ENCODE data around the gene RALGAPA2. TPM values are rescaled to one million over a fixed set of nuclear protein-coding genes. Genes with fewer than 3 reads are reported as not detected.

RALGAPA2 gene
- polyA plus RNA-seq, 5 donors = 24.9 to 47.7 (median 38.6) TPM

DNA sequence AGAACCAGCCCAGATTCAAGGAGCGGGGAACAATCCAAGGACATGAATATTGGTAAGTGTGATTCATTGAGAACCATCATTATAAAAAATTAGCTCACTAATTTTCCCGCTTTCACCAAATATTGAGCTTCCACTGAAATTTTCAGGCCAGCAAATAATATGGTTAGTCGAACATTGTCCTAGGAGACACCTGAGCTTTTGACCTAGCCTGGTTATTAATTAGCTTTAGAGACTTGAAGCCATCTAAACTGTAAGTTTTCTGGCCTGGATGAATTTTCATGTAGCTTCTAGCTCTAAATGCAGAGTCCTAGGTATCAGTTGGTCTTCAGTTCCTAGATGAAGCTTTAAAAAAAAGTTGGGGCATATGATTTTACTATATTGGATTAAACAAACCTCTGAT is 17.1 kb upstream of the RALGAPA2 start:
- no peak for DNase-seq

- no peak for DNase-seq
These were observed 9.0 kb upstream of the RALGAPA2 start for GRCh38 chr20:20721489-20721888.

- DNase-seq = no peak
These were observed 7.7 kb upstream of the RALGAPA2 start for GRCh38 chr20:20720158-20720557.

- no peak for DNase-seq
These were observed 7.0 kb upstream of the RALGAPA2 start for GRCh38 chr20:20719411-20719810.

DNA sequence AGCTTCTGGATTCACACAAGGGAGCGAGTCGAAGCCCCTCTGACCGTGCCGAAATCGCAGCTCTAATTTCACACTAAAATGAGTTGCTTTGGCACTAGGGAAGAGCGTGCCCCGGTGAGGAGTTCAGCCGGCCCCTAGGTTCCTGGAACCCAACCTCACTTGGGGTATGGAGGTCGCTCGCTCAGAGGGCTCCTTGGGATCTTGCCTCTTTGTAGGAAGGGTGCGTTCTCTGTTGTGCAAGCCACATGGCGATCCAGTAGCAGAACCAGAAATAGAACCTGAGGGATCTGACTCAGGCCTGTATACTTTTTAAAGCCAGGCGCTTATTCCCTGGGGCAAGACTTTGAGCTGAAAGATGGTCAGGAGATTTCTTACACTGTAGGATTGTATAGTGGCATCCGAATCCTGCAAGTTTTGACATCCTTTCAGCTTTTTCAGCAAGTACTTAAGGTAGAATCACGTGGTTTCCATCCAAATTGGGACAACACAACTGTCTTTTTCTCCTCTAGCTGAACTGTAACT is 861 bp upstream of the RALGAPA2 start:
- DNase-seq = no peak

GRCh38 chr20:20712004-20712473 is 405 bp downstream of the RALGAPA2 start:
- no peak for DNase-seq

DNA sequence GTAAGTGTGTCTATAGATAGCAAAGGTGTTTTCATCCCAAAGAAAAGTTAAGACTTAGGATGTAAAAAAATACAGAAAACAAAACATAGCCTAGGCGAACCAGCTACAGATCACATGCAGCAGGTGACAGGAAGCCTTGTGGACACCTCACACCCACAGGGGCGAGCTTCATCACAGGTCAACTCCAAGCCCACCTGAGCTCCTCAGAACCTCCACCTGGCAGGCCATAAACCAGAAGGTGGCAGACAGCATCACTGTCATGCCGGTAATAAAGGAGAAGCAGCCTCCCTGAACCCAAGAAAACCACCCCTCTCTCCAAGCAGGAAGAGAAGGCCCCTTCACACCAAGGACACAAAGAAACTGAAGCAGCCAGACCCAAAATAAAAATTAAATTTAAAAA is 1.0 kb downstream of the RALGAPA2 start:
- no peak for DNase-seq

GRCh38 chr20:20710443-20711315 is 1.8 kb downstream of the RALGAPA2 start:
- DNase-seq = peak; percentile 58

- no peak for DNase-seq
These were observed 2.6 kb downstream of the RALGAPA2 start for GRCh38 chr20:20709887-20710286.

- no peak for DNase-seq
These were observed 6.2 kb downstream of the RALGAPA2 start for GRCh38 chr20:20706285-20706684.

GRCh38 chr20:20702330-20703245 is 9.9 kb downstream of the RALGAPA2 start:
- DNase-seq = no peak

- no peak for DNase-seq
These were observed 12.5 kb downstream of the RALGAPA2 start for GRCh38 chr20:20699917-20700316.

- no peak for DNase-seq
These were observed 13.3 kb downstream of the RALGAPA2 start for GRCh38 chr20:20699144-20699543.

GRCh38 chr20:20697325-20697845 is 15.1 kb downstream of the RALGAPA2 start:
- no peak for DNase-seq

GRCh38 chr20:20695250-20695816 is 17.1 kb downstream of the RALGAPA2 start:
- no peak for DNase-seq

GRCh38 chr20:20694591-20694990 is 17.9 kb downstream of the RALGAPA2 start:
- no peak for DNase-seq

DNA sequence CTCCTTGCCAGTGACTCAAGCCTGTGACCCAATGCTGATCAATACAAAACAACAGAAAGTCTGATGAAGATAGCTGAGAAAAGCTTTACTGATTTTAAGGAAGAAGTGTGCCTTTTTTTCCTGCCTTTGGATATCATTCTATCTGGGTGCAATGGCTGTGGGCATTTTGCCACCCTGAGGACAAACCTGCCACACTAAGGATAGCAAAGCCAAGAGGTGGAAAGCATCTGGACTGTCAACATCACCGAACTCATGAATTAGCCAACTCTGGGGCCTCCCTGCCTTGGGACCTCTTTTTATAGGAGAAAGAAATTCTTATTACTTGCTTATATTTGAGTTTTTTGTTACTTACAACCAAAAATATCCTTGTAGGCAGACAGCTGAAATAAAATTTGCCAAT is 19.9 kb downstream of the RALGAPA2 start:
- no peak for DNase-seq

GRCh38 chr20:20691477-20692235 is 20.8 kb downstream of the RALGAPA2 start:
- no peak for DNase-seq

DNA sequence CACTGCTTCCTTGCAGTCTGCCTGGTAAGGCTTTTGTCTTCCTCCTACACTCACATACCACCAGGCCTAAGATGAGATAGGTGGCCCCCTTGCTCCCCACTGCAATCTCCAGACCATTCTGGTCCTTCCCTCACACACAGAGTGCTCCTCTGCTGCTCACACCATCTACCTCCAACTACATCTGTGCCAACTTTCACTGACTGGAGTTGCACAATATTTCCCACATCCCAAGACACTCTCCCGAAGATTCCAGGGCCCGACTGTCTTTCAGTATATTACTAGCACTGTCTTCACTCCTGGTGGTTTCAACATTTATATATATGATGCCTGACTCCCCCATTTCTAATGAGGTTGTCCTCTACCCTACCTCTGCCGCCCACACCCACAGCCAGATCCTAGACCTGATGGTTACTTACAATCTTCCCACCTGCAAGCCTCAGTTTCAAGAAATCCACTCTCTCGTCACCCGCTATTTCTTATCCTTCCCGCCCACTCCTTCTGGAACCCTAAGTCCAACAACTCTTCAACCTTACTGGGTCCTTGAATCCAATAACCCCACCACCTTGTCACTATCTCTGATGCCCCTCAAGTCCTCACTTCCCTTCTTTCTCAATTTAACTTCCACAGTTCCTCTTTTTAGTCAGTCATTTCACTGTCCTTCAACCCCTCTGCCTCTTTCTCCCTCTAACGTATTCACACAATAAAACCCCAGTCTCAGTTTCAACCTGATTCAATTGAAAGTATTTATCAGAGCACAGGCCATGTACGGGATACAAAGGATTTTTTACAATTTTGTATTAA is 21.6 kb downstream of the RALGAPA2 start:
- DNase-seq = no peak

DNA sequence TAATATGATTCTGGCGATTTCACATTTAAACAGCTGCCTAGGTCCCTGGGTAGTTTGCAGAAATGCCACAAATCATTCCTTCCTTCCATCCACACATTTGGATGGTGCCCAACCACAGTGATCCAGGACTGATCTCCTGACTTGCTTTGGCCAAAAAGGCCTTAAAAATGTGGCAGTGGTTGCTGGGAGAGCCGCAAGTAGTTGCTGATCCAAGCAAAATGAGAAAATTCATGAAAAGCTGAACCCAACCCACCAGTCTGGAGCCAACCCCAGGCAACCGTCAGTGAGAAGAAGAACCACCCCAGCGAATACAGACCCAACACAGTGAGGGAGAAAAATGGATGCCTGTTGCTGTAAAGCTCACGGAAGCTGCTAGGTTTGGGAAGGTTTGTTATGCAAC is 25.1 kb downstream of the RALGAPA2 start:
- DNase-seq = no peak
